GM13976 (cell line): ENCODE results near the gene VMAC.

Experiments used
- DNase-seq: peaks from one replicate; pipeline ENCODE4 v3.0.0; 2012; ENCODE audit warnings: low spot score
- CTCF ChIP-seq: IDR thresholded peaks from 2 replicates; pipeline ENCODE4 v1.5.1; 2012; ENCODE audit warnings: borderline replicate concordance, mild to moderate bottlenecking; ENCODE audit not compliant: insufficient read depth; ENCODE audit errors: extremely low read depth, missing control alignments, control extremely low read depth
- in situ Hi-C: fragments of 300-500 bp; cut with MboI; formaldehyde crosslinking; loops from one replicate; pipeline ENCODE4 v1.12.0; 2022; ENCODE audit warnings: low sequenced_read_pairs, mixed read lengths, inconsistent platforms; ENCODE audit not compliant: unreplicated experiment

VMAC gene

GRCh38 chr19:5958074-5958850 lies 53.6 kb downstream of the VMAC start:
- in situ Hi-C loops: no loop called here
- no peak for DNase-seq
- TF ChIP-seq CTCF: no peak

- no peak for TF ChIP-seq CTCF
- in situ Hi-C loops: no loop called here
Observed at GRCh38 chr19:5958851-5959122, 54.1 kb downstream of the VMAC start.

GRCh38 chr19:5959260-5960004 lies 54.8 kb downstream of the VMAC start:
- TF ChIP-seq CTCF: no peak
- DNase-seq: no peak
- in situ Hi-C loops: no loop called here

More at GRCh38 chr19:5958851-5959122, 54.1 kb downstream of the VMAC start:
- DNase-seq: no peak
